T1000 (cell line): Measurements from ENCODE around the gene GTPBP2.
"Not testable (repeated sequence)": the region's sequence is repeated elsewhere in the genome, so short reads cannot be mapped to it uniquely, and the experiment has no call there.

Source experiments
- DNase-seq: peaks from one replicate; lab custom pipeline; 2025; ENCODE audit warnings: mixed read lengths; lab: John Stamatoyannopoulos, UW

The GTPBP2 gene

GRCh38 chr6:43658161-43658560, 29.1 kb upstream of the GTPBP2 start:
- no peak for DNase-seq

GRCh38 chr6:43657221-43657802, 28.2 kb upstream of the GTPBP2 start:
- no peak for DNase-seq

GRCh38 chr6:43652822-43653221, 23.8 kb upstream of the GTPBP2 start:
- not testable (repeated sequence) for DNase-seq

- no peak for DNase-seq
Observed at GRCh38 chr6:43648248-43648647, 19.2 kb upstream of the GTPBP2 start.

GRCh38 chr6:43647613-43648012, 18.5 kb upstream of the GTPBP2 start:
- DNase-seq = no peak

GRCh38 chr6:43645613-43645964, 16.5 kb upstream of the GTPBP2 start:
- DNase-seq = no peak

- DNase-seq = peak; percentile 63
Observed at GRCh38 chr6:43644940-43645612, 16.0 kb upstream of the GTPBP2 start, which contains the start of gene RSPH9. RSPH9 (plus strand) TSS chr6:43645036; CDS start chr6:43645099, 63 bp downstream.

GRCh38 chr6:43639984-43640800, 11.1 kb upstream of the GTPBP2 start:
- no peak for DNase-seq

- DNase-seq = no peak
Observed at GRCh38 chr6:43636308-43636659, 7.2 kb upstream of the GTPBP2 start.

- DNase-seq = peak; percentile 62
Observed at GRCh38 chr6:43635387-43636307, 6.6 kb upstream of the GTPBP2 start, which contains the start of gene MAD2L1BP. MAD2L1BP (plus strand) TSS chr6:43635840; CDS start chr6:43635876, 36 bp downstream.

- no peak for DNase-seq
Observed at GRCh38 chr6:43634702-43635303, 5.7 kb upstream of the GTPBP2 start.

- not testable (repeated sequence) for DNase-seq
Observed at GRCh38 chr6:43633002-43633401, 3.9 kb upstream of the GTPBP2 start.

- no peak for DNase-seq
Observed at GRCh38 chr6:43630980-43631619, 2.0 kb upstream of the GTPBP2 start.

GRCh38 chr6:43629505-43630300, 639 bp upstream of the GTPBP2 start:
- peak; percentile 94 for DNase-seq

GRCh38 chr6:43628393-43629103, 516 bp downstream of the GTPBP2 start:
- peak; percentile 20 for DNase-seq

GRCh38 chr6:43627008-43627825, 1.8 kb downstream of the GTPBP2 start:
- DNase-seq = peak; percentile 66

- DNase-seq = no peak
Observed at GRCh38 chr6:43625393-43625992, 3.6 kb downstream of the GTPBP2 start.

GRCh38 chr6:43624786-43625288, 4.2 kb downstream of the GTPBP2 start:
- no peak for DNase-seq
